ENCODE measurements around the gene SAP25. TPM values are rescaled to one million over a fixed set of nuclear protein-coding genes. Genes with fewer than 3 reads are reported as not detected.

The SAP25 gene
- total and polyA plus RNA-seq, 9 donors: 3.2 to 10.1 (median 6.8) TPM; not detected in 1

Small RNA genes within 50 kb of the gene (small RNA-seq; reads per million reads assigned to genes)
- gene RN7SL416P (not detected), gene SAP25 (not detected)

Other genes starting within 250 kb of the SAP25 start
- gene PILRB, start 215.8 kb downstream of the SAP25 start, total RNA-seq: 10 to 100 TPM; 29.0 to 55.9 (median 41.1) TPM
- 10 to 100 TPM; 17.2 to 50.2 TPM for gene PILRB, start 215.8 kb downstream of the SAP25 start, polyA plus RNA-seq
- 10 to 100 TPM in 1 of 7 donors, 1 to 10 TPM in 6; 1.5 to 25.9 (median 4.1) TPM for gene PILRA, start 200.4 kb downstream of the SAP25 start, total RNA-seq
- 1 to 10 TPM; 4.8 to 9.0 TPM for gene PILRA, start 200.4 kb downstream of the SAP25 start, polyA plus RNA-seq
- gene ZCWPW1, start 145.2 kb downstream of the SAP25 start, total RNA-seq: 1 to 10 TPM; 2.6 to 6.5 (median 5.0) TPM
- 1 to 10 TPM; 8.2 to 9.3 TPM for gene ZCWPW1, start 145.2 kb downstream of the SAP25 start, polyA plus RNA-seq
- gene MEPCE, start 144.1 kb downstream of the SAP25 start, total RNA-seq: 10 to 100 TPM; 29.4 to 60.6 (median 44.7) TPM
- gene MEPCE, start 144.1 kb downstream of the SAP25 start, polyA plus RNA-seq: 10 to 100 TPM; 30.0 to 48.9 TPM
- gene PPP1R35, start 137.4 kb downstream of the SAP25 start, total RNA-seq: 10 to 100 TPM; 31.8 to 48.5 (median 39.1) TPM
- 10 to 100 TPM in 1 of 2 donors, 1 to 10 TPM in 1; 2.7 to 39.8 TPM for gene PPP1R35, start 137.4 kb downstream of the SAP25 start, polyA plus RNA-seq
- 1 to 10 TPM in 2 of 7 donors, under 1 TPM in 4, not detected in 1; 0.45 to 3.0 (median 0.87) TPM for gene SPACDR, start 109.6 kb downstream of the SAP25 start, total RNA-seq
- gene SPACDR, start 109.6 kb downstream of the SAP25 start, polyA plus RNA-seq: under 1 TPM; 0.25 to 0.71 TPM
- 10 to 100 TPM; 19.8 to 57.3 (median 47.5) TPM for gene TSC22D4, start 94.7 kb downstream of the SAP25 start, total RNA-seq
- gene TSC22D4, start 94.7 kb downstream of the SAP25 start, polyA plus RNA-seq: 10 to 100 TPM in 1 of 2 donors, 1 to 10 TPM in 1; 6.5 to 40.4 TPM
- gene NYAP1, start 90.0 kb downstream of the SAP25 start, total RNA-seq: 10 to 100 TPM in 1 of 7 donors, 1 to 10 TPM in 6; 3.8 to 10.1 (median 8.5) TPM
- gene NYAP1, start 90.0 kb downstream of the SAP25 start, polyA plus RNA-seq: 1 to 10 TPM in 1 of 2 donors, under 1 TPM in 1; 0.28 to 4.8 TPM
- gene AGFG2, start 34.7 kb downstream of the SAP25 start, total RNA-seq: 100 to 1,000 TPM in 1 of 7 donors, 10 to 100 TPM in 6; 44.7 to 115 (median 61.5) TPM
- gene AGFG2, start 34.7 kb downstream of the SAP25 start, polyA plus RNA-seq: 10 to 100 TPM; 10.0 to 55.9 TPM
- gene LRCH4, start 12.2 kb upstream of the SAP25 start, total RNA-seq: 100 to 1,000 TPM in 3 of 7 donors, 10 to 100 TPM in 4; 65.2 to 133 (median 90.6) TPM
- 10 to 100 TPM in 1 of 2 donors, 1 to 10 TPM in 1; 3.5 to 50.3 TPM for gene LRCH4, start 12.2 kb upstream of the SAP25 start, polyA plus RNA-seq
- 1 to 10 TPM in 3 of 7 donors, under 1 TPM in 4; 0.34 to 2.2 (median 0.84) TPM for gene FBXO24, start 12.4 kb upstream of the SAP25 start, total RNA-seq
- gene FBXO24, start 12.4 kb upstream of the SAP25 start, polyA plus RNA-seq: under 1 TPM; 0.33 to 0.63 TPM
- gene PCOLCE, start 28.5 kb upstream of the SAP25 start, total RNA-seq: 100 to 1,000 TPM in 3 of 7 donors, 10 to 100 TPM in 4; 24.3 to 185 (median 67.5) TPM
- 10 to 100 TPM; 42.4 to 56.2 TPM for gene PCOLCE, start 28.5 kb upstream of the SAP25 start, polyA plus RNA-seq
- gene MOSPD3, start 38.6 kb upstream of the SAP25 start, total RNA-seq: 10 to 100 TPM in 6 of 7 donors, 1 to 10 TPM in 1; 9.4 to 27.7 (median 24.7) TPM
- 10 to 100 TPM in 1 of 2 donors, 1 to 10 TPM in 1; 9.2 to 24.4 TPM for gene MOSPD3, start 38.6 kb upstream of the SAP25 start, polyA plus RNA-seq
- gene TFR2, start 67.7 kb upstream of the SAP25 start, total RNA-seq: under 1 TPM in 4 of 7 donors, not detected in 3; 0.12 to 0.79 (median 0.26) TPM
- under 1 TPM; 0.06 to 0.13 TPM for gene TFR2, start 67.7 kb upstream of the SAP25 start, polyA plus RNA-seq
- not detected for gene ACTL6B, start 82.5 kb upstream of the SAP25 start, total RNA-seq
- gene ACTL6B, start 82.5 kb upstream of the SAP25 start, polyA plus RNA-seq: not detected
- 100 to 1,000 TPM; 109 to 281 (median 216) TPM for gene GNB2, start 99.8 kb upstream of the SAP25 start, total RNA-seq
- 100 to 1,000 TPM in 1 of 2 donors, 10 to 100 TPM in 1; 18.9 to 187 TPM for gene GNB2, start 99.8 kb upstream of the SAP25 start, polyA plus RNA-seq
- 10 to 100 TPM; 23.1 to 93.0 (median 63.2) TPM for gene GIGYF1, start 120.3 kb upstream of the SAP25 start, total RNA-seq
- gene GIGYF1, start 120.3 kb upstream of the SAP25 start, polyA plus RNA-seq: 10 to 100 TPM in 1 of 2 donors, 1 to 10 TPM in 1; 7.0 to 45.1 TPM
- 10 to 100 TPM; 13.8 to 29.2 (median 22.2) TPM for gene POP7, start 132.2 kb upstream of the SAP25 start, total RNA-seq
- 10 to 100 TPM; 11.1 to 26.5 TPM for gene POP7, start 132.2 kb upstream of the SAP25 start, polyA plus RNA-seq
- under 1 TPM in 2 of 7 donors, not detected in 5; 0.20 to 0.25 TPM for gene EPO, start 146.6 kb upstream of the SAP25 start, total RNA-seq
- under 1 TPM in 1 of 2 donors, not detected in 1; 0.05 TPM for gene EPO, start 146.6 kb upstream of the SAP25 start, polyA plus RNA-seq
- not detected for gene ZAN, start 159.7 kb upstream of the SAP25 start, total RNA-seq
- not detected for gene ZAN, start 159.7 kb upstream of the SAP25 start, polyA plus RNA-seq